Measurements from ENCODE around the gene SRP72. TPM values are rescaled to one million over a fixed set of nuclear protein-coding genes. Genes with fewer than 3 reads are reported as not detected.

Gene SRP72
- total and polyA plus RNA-seq, 4 donors, result 32.1 to 69.7 (median 40.7) TPM

DNA sequence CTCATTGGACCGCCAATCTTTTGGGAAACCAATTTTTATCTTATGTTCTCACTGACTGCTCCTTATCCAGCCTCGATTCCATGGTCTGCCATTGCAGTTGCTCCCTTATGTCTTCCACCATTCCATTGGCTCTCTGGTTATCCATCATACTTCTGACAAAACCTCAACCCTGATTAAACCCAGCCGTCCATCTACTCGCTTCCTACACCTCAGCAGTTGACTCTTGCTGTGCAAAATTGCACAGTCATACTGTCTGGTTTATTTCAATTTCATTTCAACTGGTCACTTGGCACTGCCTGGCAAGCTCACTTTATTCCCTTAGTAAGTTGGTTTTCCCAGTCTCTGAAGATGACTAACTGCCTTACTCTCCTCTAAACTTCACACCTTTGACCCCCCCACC lies 64.4 kb downstream of the SRP72 start:
- Histone ChIP-seq H3K27me3 (ENCODE audit: control insufficient read depth in 4 of 4, insufficient read depth in 4 of 4, low read length in 3 of 4) (peaks cover 0 to 15% (median 0%) of the 10 kb centered on the region in 4 donors), H3K4me3 (ENCODE audit: low read depth in 1 of 3, low read length in 3 of 3) (no peak overlapping the region), H3K27ac (ENCODE audit: low read depth in 1 of 2, low read length in 2 of 2) (no peak overlapping the region), H3K36me3 (ENCODE audit: control insufficient read depth in 4 of 4, insufficient read depth in 3 of 4, low read depth in 1 of 4, low read length in 3 of 4) (no peaks in the 10 kb centered on the region), H3K9me3 (ENCODE audit: control insufficient read depth in 4 of 4, low read length in 3 of 4) (no peaks in the 10 kb centered on the region), H3K9ac (ENCODE audit: low read depth in 1 of 2, low read length in 2 of 2) (no peak overlapping the region), H3K4me1 (ENCODE audit: control insufficient read depth in 4 of 4, insufficient read depth in 4 of 4, low read length in 3 of 4) (peaks cover 4 to 7% (median 6%) of the 10 kb centered on the region in 4 donors)
- 76% methylated on average over 4 of the region's 4 CpGs for WGBS
- peak; percentile 39 for DNase-seq (ENCODE audit: low spot score)
- no peak for TF ChIP-seq FOXA1 (IDR thresholded peaks at IDR 0.05)
- no peak for TF ChIP-seq RAD21 (IDR thresholded peaks at IDR 0.05)
- no peak for TF ChIP-seq TAF1 (conservative IDR thresholded peaks at IDR 0.05)
- no peak for TF ChIP-seq RXRA (IDR thresholded peaks at IDR 0.05)
- TF ChIP-seq, protein P1, sequence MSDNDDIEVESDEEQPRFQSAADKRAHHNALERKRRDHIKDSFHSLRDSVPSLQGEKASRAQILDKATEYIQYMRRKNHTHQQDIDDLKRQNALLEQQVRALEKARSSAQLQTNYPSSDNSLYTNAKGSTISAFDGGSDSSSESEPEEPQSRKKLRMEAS (IDR thresholded peaks at IDR 0.05), result no peak
- no peak for TF ChIP-seq YY1 (IDR thresholded peaks at IDR 0.05)
- no peak for TF ChIP-seq CTCF (IDR thresholded peaks at IDR 0.05; ENCODE audit: low read depth, low read length, missing input control)

DNA sequence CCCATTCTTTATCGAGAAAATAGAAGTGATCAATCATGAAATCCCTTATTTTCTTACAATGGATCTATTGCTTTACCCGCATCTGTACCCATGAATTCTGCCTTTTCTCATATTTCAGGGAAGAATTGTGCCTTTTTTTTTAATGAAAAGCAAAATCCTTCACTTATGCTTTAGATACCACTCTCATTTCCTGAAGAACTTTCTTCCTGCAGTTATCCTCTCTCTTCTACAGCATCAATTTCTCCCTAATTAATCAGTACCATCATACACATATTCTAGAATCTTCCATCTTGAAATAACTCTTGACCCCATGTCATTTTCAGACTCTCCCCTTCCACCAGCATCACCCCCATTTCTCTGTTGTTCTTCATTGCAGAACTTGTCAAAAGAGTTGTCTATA lies 64.8 kb downstream of the SRP72 start:
- Histone ChIP-seq H3K4me3 (ENCODE audit: low read depth in 1 of 3, low read length in 3 of 3) (no peak overlapping the region), H3K27ac (ENCODE audit: low read depth in 1 of 2, low read length in 2 of 2) (no peak overlapping the region), H3K36me3 (ENCODE audit: control insufficient read depth in 4 of 4, insufficient read depth in 3 of 4, low read depth in 1 of 4, low read length in 3 of 4) (no peaks in the 10 kb centered on the region), H3K9me3 (ENCODE audit: control insufficient read depth in 4 of 4, low read length in 3 of 4) (no peaks in the 10 kb centered on the region), H3K27me3 (ENCODE audit: control insufficient read depth in 4 of 4, insufficient read depth in 4 of 4, low read length in 3 of 4) (peaks cover 0 to 15% (median 0%) of the 10 kb centered on the region in 4 donors), H3K9ac (ENCODE audit: low read depth in 1 of 2, low read length in 2 of 2) (no peak overlapping the region), H3K4me1 (ENCODE audit: control insufficient read depth in 4 of 4, insufficient read depth in 4 of 4, low read length in 3 of 4) (peaks cover 4 to 7% (median 6%) of the 10 kb centered on the region in 4 donors)
- TF ChIP-seq NR2F2 (IDR thresholded peaks at IDR 0.05), result no peak
- TF ChIP-seq RAD21 (IDR thresholded peaks at IDR 0.05), result no peak
- TF ChIP-seq REST (IDR thresholded peaks at IDR 0.05), result no peak
- TF ChIP-seq SP1 (IDR thresholded peaks at IDR 0.05), result no peak
- TF ChIP-seq, protein P1 (IDR thresholded peaks at IDR 0.05), result no peak
- TF ChIP-seq EGR1 (IDR thresholded peaks at IDR 0.05; ENCODE audit: low read depth in 2 of 2), result no peak
- TF ChIP-seq, protein P2, sequence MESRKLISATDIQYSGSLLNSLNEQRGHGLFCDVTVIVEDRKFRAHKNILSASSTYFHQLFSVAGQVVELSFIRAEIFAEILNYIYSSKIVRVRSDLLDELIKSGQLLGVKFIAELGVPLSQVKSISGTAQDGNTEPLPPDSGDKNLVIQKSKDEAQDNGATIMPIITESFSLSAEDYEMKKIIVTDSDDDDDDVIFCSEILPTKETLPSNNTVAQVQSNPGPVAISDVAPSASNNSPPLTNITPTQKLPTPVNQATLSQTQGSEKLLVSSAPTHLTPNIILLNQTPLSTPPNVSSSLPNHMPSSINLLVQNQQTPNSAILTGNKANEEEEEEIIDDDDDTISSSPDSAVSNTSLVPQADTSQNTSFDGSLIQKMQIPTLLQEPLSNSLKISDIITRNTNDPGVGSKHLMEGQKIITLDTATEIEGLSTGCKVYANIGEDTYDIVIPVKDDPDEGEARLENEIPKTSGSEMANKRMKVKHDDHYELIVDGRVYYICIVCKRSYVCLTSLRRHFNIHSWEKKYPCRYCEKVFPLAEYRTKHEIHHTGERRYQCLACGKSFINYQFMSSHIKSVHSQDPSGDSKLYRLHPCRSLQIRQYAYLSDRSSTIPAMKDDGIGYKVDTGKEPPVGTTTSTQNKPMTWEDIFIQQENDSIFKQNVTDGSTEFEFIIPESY (IDR thresholded peaks at IDR 0.05), result no peak
- TF ChIP-seq, protein P3, sequence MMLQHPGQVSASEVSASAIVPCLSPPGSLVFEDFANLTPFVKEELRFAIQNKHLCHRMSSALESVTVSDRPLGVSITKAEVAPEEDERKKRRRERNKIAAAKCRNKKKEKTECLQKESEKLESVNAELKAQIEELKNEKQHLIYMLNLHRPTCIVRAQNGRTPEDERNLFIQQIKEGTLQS (IDR thresholded peaks at IDR 0.05), result no peak
- TF ChIP-seq TAF1 (conservative IDR thresholded peaks at IDR 0.05), result no peak
- TF ChIP-seq HNF4G (IDR thresholded peaks at IDR 0.05), result no peak
- TF ChIP-seq HNF4A (conservative IDR thresholded peaks at IDR 0.05), result no peak
- no peak for TF ChIP-seq GABPA (IDR thresholded peaks at IDR 0.05 in 1 of 2, conservative IDR thresholded peaks at IDR 0.05 in 1 of 2)
- no peak for TF ChIP-seq CTCF (IDR thresholded peaks at IDR 0.05; ENCODE audit: low read depth, low read length, missing input control)
- TF ChIP-seq FOXA2 (IDR thresholded peaks at IDR 0.05), result no peak
- no peak for TF ChIP-seq YY1 (IDR thresholded peaks at IDR 0.05)
- no peak for TF ChIP-seq JUND (IDR thresholded peaks at IDR 0.05)
- no peak for TF ChIP-seq FOXA1 (IDR thresholded peaks at IDR 0.05)
- 89% methylated on average over 2 of the region's 2 CpGs for WGBS
- DNase-seq (ENCODE audit: low spot score), result no peak
